GM12872 (cell line): ENCODE measurements around the gene TPSD1.

Source experiments
- CTCF ChIP-seq: IDR thresholded peaks from 3 replicates; pipeline ENCODE4 v1.5.1; 2011; ENCODE audit warnings: low read depth, mild to moderate bottlenecking, low read length, moderate library complexity; ENCODE audit not compliant: insufficient read depth

TPSD1 gene

GRCh38 chr16:1244881-1245280 is 11.0 kb upstream of the TPSD1 start:
- no peak for TF ChIP-seq CTCF

GRCh38 chr16:1245452-1246020 is 10.3 kb upstream of the TPSD1 start:
- TF ChIP-seq CTCF: no peak

GRCh38 chr16:1256874-1257322 is 1.0 kb downstream of the TPSD1 start:
- TF ChIP-seq CTCF: no peak

GRCh38 chr16:1257561-1258224 is 1.8 kb downstream of the TPSD1 start:
- no peak for TF ChIP-seq CTCF

- TF ChIP-seq CTCF: no peak
Measured at GRCh38 chr16:1258225-1258600, 2.3 kb downstream of the TPSD1 start.

GRCh38 chr16:1258906-1259759 is 3.3 kb downstream of the TPSD1 start:
- TF ChIP-seq CTCF: no peak

- TF ChIP-seq CTCF: no peak
Measured at GRCh38 chr16:1259760-1260068, 3.8 kb downstream of the TPSD1 start.
